ENCODE results near the gene AICDA. TPM values are rescaled to one million over a fixed set of nuclear protein-coding genes. Genes with fewer than 3 reads are reported as not detected.
"Not testable (repeated sequence)": the region's sequence is repeated elsewhere in the genome, so short reads cannot be mapped to it uniquely, and the experiment has no call there.

AICDA gene
- total and polyA plus RNA-seq, 2 experiments from 2014 or later: 0.31 TPM; not detected in 1

DNA sequence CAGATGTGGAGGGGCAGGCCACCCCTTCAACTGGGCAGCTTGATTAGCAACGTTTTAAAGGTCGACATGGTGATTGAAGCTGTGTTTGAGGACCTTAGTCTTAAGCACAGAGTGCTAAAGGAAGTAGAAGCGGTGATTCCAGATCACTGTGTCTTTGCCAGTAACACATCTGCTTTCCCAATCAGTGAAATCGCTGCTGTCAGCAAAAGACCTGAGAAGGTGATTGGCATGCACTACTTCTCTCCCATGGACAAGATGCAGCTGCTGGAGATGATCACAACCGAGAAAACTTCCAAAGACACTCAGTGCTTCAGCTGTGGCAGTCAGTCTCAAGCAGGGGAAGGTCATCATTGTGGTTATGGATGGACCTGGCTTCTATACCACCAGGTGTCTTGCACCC is 23.9 kb upstream of the AICDA start (continued):
- TF ChIP-seq, protein P1, sequence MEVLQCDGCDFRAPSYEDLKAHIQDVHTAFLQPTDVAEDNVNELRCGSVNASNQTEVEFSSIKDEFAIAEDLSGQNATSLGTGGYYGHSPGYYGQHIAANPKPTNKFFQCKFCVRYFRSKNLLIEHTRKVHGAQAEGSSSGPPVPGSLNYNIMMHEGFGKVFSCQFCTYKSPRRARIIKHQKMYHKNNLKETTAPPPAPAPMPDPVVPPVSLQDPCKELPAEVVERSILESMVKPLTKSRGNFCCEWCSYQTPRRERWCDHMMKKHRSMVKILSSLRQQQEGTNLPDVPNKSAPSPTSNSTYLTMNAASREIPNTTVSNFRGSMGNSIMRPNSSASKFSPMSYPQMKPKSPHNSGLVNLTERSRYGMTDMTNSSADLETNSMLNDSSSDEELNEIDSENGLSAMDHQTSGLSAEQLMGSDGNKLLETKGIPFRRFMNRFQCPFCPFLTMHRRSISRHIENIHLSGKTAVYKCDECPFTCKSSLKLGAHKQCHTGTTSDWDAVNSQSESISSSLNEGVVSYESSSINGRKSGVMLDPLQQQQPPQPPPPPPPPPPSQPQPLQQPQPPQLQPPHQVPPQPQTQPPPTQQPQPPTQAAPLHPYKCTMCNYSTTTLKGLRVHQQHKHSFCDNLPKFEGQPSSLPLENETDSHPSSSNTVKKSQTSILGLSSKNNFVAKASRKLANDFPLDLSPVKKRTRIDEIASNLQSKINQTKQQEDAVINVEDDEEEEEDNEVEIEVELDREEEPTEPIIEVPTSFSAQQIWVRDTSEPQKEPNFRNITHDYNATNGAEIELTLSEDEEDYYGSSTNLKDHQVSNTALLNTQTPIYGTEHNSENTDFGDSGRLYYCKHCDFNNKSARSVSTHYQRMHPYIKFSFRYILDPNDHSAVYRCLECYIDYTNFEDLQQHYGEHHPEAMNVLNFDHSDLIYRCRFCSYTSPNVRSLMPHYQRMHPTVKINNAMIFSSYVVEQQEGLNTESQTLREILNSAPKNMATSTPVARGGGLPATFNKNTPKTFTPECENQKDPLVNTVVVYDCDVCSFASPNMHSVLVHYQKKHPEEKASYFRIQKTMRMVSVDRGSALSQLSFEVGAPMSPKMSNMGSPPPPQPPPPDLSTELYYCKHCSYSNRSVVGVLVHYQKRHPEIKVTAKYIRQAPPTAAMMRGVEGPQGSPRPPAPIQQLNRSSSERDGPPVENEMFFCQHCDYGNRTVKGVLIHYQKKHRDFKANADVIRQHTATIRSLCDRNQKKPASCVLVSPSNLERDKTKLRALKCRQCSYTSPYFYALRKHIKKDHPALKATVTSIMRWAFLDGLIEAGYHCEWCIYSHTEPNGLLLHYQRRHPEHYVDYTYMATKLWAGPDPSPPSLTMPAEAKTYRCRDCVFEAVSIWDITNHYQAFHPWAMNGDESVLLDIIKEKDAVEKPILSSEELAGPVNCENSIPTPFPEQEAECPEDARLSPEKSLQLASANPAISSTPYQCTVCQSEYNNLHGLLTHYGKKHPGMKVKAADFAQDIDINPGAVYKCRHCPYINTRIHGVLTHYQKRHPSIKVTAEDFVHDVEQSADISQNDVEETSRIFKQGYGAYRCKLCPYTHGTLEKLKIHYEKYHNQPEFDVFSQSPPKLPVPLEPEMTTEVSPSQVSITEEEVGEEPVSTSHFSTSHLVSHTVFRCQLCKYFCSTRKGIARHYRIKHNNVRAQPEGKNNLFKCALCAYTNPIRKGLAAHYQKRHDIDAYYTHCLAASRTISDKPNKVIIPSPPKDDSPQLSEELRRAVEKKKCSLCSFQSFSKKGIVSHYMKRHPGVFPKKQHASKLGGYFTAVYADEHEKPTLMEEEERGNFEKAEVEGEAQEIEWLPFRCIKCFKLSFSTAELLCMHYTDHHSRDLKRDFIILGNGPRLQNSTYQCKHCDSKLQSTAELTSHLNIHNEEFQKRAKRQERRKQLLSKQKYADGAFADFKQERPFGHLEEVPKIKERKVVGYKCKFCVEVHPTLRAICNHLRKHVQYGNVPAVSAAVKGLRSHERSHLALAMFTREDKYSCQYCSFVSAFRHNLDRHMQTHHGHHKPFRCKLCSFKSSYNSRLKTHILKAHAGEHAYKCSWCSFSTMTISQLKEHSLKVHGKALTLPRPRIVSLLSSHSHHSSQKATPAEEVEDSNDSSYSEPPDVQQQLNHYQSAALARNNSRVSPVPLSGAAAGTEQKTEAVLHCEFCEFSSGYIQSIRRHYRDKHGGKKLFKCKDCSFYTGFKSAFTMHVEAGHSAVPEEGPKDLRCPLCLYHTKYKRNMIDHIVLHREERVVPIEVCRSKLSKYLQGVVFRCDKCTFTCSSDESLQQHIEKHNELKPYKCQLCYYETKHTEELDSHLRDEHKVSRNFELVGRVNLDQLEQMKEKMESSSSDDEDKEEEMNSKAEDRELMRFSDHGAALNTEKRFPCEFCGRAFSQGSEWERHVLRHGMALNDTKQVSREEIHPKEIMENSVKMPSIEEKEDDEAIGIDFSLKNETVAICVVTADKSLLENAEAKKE (CRISPR knock-in tag; IDR thresholded peaks at IDR 0.05): no peak
- TF ChIP-seq ZNF114 (CRISPR knock-in tag; IDR thresholded peaks at IDR 0.05) (no peak), POLR2AphosphoS5 (IDR thresholded peaks at IDR 0.05; ENCODE audit: low read depth) (no peak), EZH2 (IDR thresholded peaks at IDR 0.05; ENCODE audit: low read depth, unreplicated experiment) (no peak), JUNB (IDR thresholded peaks at IDR 0.05; ENCODE audit: unreplicated experiment) (no peak), CREB1 (CRISPR knock-in tag; IDR thresholded peaks at IDR 0.05; ENCODE audit: low read depth) (no peak), EZH2phosphoT487 (IDR thresholded peaks at IDR 0.05; ENCODE audit: unreplicated experiment) (no peak), ZNF331 (CRISPR knock-in tag; IDR thresholded peaks at IDR 0.05; ENCODE audit: low read depth) (no peak), STAT1 (IDR thresholded peaks at IDR 0.05; ENCODE audit: unreplicated experiment) (no peak)
- TF ChIP-seq, protein P2, sequence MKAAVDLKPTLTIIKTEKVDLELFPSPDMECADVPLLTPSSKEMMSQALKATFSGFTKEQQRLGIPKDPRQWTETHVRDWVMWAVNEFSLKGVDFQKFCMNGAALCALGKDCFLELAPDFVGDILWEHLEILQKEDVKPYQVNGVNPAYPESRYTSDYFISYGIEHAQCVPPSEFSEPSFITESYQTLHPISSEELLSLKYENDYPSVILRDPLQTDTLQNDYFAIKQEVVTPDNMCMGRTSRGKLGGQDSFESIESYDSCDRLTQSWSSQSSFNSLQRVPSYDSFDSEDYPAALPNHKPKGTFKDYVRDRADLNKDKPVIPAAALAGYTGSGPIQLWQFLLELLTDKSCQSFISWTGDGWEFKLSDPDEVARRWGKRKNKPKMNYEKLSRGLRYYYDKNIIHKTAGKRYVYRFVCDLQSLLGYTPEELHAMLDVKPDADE (IDR thresholded peaks at IDR 0.05): no peak

DNA sequence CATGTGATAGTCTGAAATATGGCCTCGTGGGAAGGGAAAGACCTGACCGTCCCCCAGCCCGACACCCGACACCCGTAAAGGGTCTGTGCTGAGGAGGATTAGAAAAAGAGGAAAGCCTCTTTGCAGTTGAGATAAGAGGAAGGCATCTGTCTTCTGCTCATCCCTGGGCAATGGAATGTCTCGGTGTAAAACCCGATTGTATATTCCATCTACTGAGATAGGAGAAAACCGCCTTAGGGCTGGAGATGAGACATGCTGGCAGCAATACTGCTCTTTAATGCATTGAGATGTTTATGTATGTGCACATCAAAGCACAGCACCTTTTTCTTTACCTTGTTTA is 23.3 kb upstream of the AICDA start:
- H3K4me3 Mint-ChIP-seq; H3K9me3 Mint-ChIP-seq; H3K27me3 Mint-ChIP-seq (ENCODE audit: insufficient read depth, low read depth, poor library complexity); H4K20me1 ChIP-seq (replicated peaks; ENCODE audit: insufficient read depth); H3K27me3 ChIP-seq (ENCODE audit: insufficient read depth); H2AFZ ChIP-seq; DNase-seq (ENCODE audit: low spot score); ATAC-seq; H3K79me2 ChIP-seq (replicated peaks; ENCODE audit: insufficient read depth); H3K36me3 ChIP-seq (ENCODE audit: insufficient read depth): not testable (repeated sequence)
- TF ChIP-seq NANOG (IDR thresholded peaks at IDR 0.05; ENCODE audit: borderline replicate concordance): 0 out of 2 replicates have a peak, but pooled peaks have one; percentile 4
- Histone ChIP-seq H3K4me2 (peak overlapping the region; percentile 66), H3K4me1 (ENCODE audit: insufficient read depth) (peaks cover 27% of the 10 kb centered on the region), H3K27ac (ENCODE audit: low read depth) (peak overlapping the region; percentile 99), H3F3A (replicated peaks; ENCODE audit: low read depth) (peaks cover 11% of the 10 kb centered on the region), H3K4me3 (peak overlapping the region; percentile 31), H3K9me2 (ENCODE audit: insufficient read depth) (peaks cover 10% of the 10 kb centered on the region; the same call in 1 of the 2 replicates)
- peak overlapping the region; percentile 89 for H3K27ac Mint-ChIP-seq
- peaks cover 15% of the 10 kb centered on the region for H3K36me3 Mint-ChIP-seq (ENCODE audit: low read depth)
- H3K4me1 Mint-ChIP-seq: peaks cover 47% of the 10 kb centered on the region

Measured in GM23338 (cell line).